ENCODE data around the gene SMC3. TPM values are rescaled to one million over a fixed set of nuclear protein-coding genes. Genes with fewer than 3 reads are reported as not detected.

SMC3 gene
- total RNA-seq, 1 experiment from 2014 or later, result 16.5 TPM

GRCh38 chr10:110539091-110539490 is 28.4 kb upstream of the SMC3 start:
- in situ Hi-C loops (cut with HindIII; ENCODE audit: low pct_unique_long_range_greater_than_20kb, low sequenced_read_pairs), result no loop called here
- no peak for DNase-seq (ENCODE audit: low read depth)

GRCh38 chr10:110540031-110540430 is 27.5 kb upstream of the SMC3 start:
- in situ Hi-C loops (cut with HindIII; ENCODE audit: low pct_unique_long_range_greater_than_20kb, low sequenced_read_pairs), result no loop called here
- no peak for DNase-seq (ENCODE audit: low read depth)

GRCh38 chr10:110544958-110545537 is 22.4 kb upstream of the SMC3 start:
- in situ Hi-C loops (cut with HindIII; ENCODE audit: low pct_unique_long_range_greater_than_20kb, low sequenced_read_pairs), result no loop called here
- DNase-seq (ENCODE audit: low read depth), result no peak

- in situ Hi-C loops (cut with HindIII; ENCODE audit: low pct_unique_long_range_greater_than_20kb, low sequenced_read_pairs), result no loop called here
- DNase-seq (ENCODE audit: low read depth), result no peak
Observed at GRCh38 chr10:110546077-110546476, 21.4 kb upstream of the SMC3 start.

GRCh38 chr10:110546499-110547110 is 20.9 kb upstream of the SMC3 start:
- no peak for DNase-seq (ENCODE audit: low read depth)
- in situ Hi-C loops (cut with HindIII; ENCODE audit: low pct_unique_long_range_greater_than_20kb, low sequenced_read_pairs), result no loop called here

- peak; percentile 47 for DNase-seq (ENCODE audit: low read depth)
- in situ Hi-C loops (cut with HindIII; ENCODE audit: low pct_unique_long_range_greater_than_20kb, low sequenced_read_pairs), result no loop called here
Observed at GRCh38 chr10:110547139-110547761, 20.2 kb upstream of the SMC3 start.

- in situ Hi-C loops (cut with HindIII; ENCODE audit: low pct_unique_long_range_greater_than_20kb, low sequenced_read_pairs), result no loop called here
- DNase-seq (ENCODE audit: low read depth), result no peak
Observed at GRCh38 chr10:110548002-110548401, 19.5 kb upstream of the SMC3 start.

GRCh38 chr10:110549211-110549610 is 18.3 kb upstream of the SMC3 start:
- in situ Hi-C loops (cut with HindIII; ENCODE audit: low pct_unique_long_range_greater_than_20kb, low sequenced_read_pairs), result no loop called here

GRCh38 chr10:110553905-110554304 is 13.6 kb upstream of the SMC3 start:
- no peak for DNase-seq (ENCODE audit: low read depth)
- in situ Hi-C loops (cut with HindIII; ENCODE audit: low pct_unique_long_range_greater_than_20kb, low sequenced_read_pairs), result loop anchor here (25.0 kb wide), 1 partner anchor 217 kb away; no protein-coding TSS in a partner anchor

More at GRCh38 chr10:110549211-110549610, 18.3 kb upstream of the SMC3 start:
- DNase-seq (ENCODE audit: low read depth), result no peak

- in situ Hi-C loops (cut with HindIII; ENCODE audit: low pct_unique_long_range_greater_than_20kb, low sequenced_read_pairs), result loop anchor here (25.0 kb wide), 1 partner anchor 219 kb away; no protein-coding TSS in a partner anchor
- no peak for DNase-seq (ENCODE audit: low read depth)
Observed at GRCh38 chr10:110556296-110556695, 11.2 kb upstream of the SMC3 start.

- in situ Hi-C loops (cut with HindIII; ENCODE audit: low pct_unique_long_range_greater_than_20kb, low sequenced_read_pairs), result loop anchor here (25.0 kb wide), 1 partner anchor 220 kb away; no protein-coding TSS in a partner anchor
- no peak for DNase-seq (ENCODE audit: low read depth)
Observed at GRCh38 chr10:110556969-110557601, 10.4 kb upstream of the SMC3 start.

GRCh38 chr10:110558041-110558440 is 9.5 kb upstream of the SMC3 start:
- DNase-seq (ENCODE audit: low read depth), result no peak
- in situ Hi-C loops (cut with HindIII; ENCODE audit: low pct_unique_long_range_greater_than_20kb, low sequenced_read_pairs), result loop anchor here (25.0 kb wide), 1 partner anchor 221 kb away; no protein-coding TSS in a partner anchor

GRCh38 chr10:110560012-110560411 is 7.5 kb upstream of the SMC3 start:
- in situ Hi-C loops (cut with HindIII; ENCODE audit: low pct_unique_long_range_greater_than_20kb, low sequenced_read_pairs), result loop anchor here (25.0 kb wide), 1 partner anchor 223 kb away; no protein-coding TSS in a partner anchor
- no peak for DNase-seq (ENCODE audit: low read depth)

- in situ Hi-C loops (cut with HindIII; ENCODE audit: low pct_unique_long_range_greater_than_20kb, low sequenced_read_pairs), result loop anchor here (25.0 kb wide), 1 partner anchor 224 kb away; no protein-coding TSS in a partner anchor
Observed at GRCh38 chr10:110561292-110561691, 6.2 kb upstream of the SMC3 start.

GRCh38 chr10:110562348-110562747 is 5.1 kb upstream of the SMC3 start:
- no peak for DNase-seq (ENCODE audit: low read depth)
- in situ Hi-C loops (cut with HindIII; ENCODE audit: low pct_unique_long_range_greater_than_20kb, low sequenced_read_pairs), result loop anchor here (25.0 kb wide), 1 partner anchor 225 kb away; no protein-coding TSS in a partner anchor

More at GRCh38 chr10:110561292-110561691, 6.2 kb upstream of the SMC3 start:
- no peak for DNase-seq (ENCODE audit: low read depth)

- in situ Hi-C loops (cut with HindIII; ENCODE audit: low pct_unique_long_range_greater_than_20kb, low sequenced_read_pairs), result loop anchor here (25.0 kb wide), 1 partner anchor 226 kb away; no protein-coding TSS in a partner anchor
- no peak for DNase-seq (ENCODE audit: low read depth)
Observed at GRCh38 chr10:110563132-110563531, 4.4 kb upstream of the SMC3 start.

- peak; percentile 40 for DNase-seq (ENCODE audit: low read depth)
- in situ Hi-C loops (cut with HindIII; ENCODE audit: low pct_unique_long_range_greater_than_20kb, low sequenced_read_pairs), result loop anchor here (25.0 kb wide), 1 partner anchor 229 kb away; no protein-coding TSS in a partner anchor
Observed at GRCh38 chr10:110566472-110567200, 859 bp upstream of the SMC3 start.

Data from Caki2 (cell line).